Measurements from ENCODE around the gene THSD7A. TPM values are rescaled to one million over a fixed set of nuclear protein-coding genes. Genes with fewer than 3 reads are reported as not detected.

The THSD7A gene
- total and polyA plus RNA-seq, 2 of the 8 experiments (the other 6 are each of a cell fraction or from before 2014, with no cell fraction given), result 0.44 to 1.2 TPM

DNA sequence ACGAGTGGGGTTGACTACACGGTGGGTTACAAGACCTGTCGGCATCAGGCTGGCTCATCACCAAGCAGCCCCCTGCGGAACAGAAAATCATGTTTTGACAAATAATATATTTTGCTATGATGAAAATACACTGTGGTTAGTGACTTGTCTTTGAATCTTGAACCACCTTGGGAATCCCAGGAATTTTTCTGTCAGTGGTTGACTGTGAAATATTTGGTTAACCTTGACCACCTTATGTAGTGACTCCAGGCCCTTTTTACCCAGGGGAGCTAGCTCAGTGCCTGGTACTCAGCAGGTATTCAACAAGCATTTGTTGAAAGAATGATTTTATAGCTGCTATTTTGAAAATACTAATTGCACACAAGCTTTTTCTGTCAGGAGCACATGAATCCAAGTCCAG, 452.4 kb downstream of the THSD7A start:
- Histone ChIP-seq H3K4me2 (ENCODE audit: insufficient read depth in 1 of 2, low read depth in 2 of 2, low read length in 2 of 2) (no peak overlapping the region), H2BK12ac (ENCODE audit: low read depth, low read length) (no peak overlapping the region), H3K79me2 (ENCODE audit: control insufficient read depth in 1 of 2, insufficient read depth in 2 of 2, low read length in 2 of 2) (no peaks in the 10 kb centered on the region), H2BK5ac (ENCODE audit: low read depth, low read length) (no peak overlapping the region), H3K4me1 (replicated peaks in 1 of 4; ENCODE audit: control insufficient read depth in 3 of 4, insufficient read depth in 4 of 4, low read length in 3 of 4) (no peaks in the 10 kb centered on the region), H3K23ac (ENCODE audit: insufficient read length) (no peak overlapping the region), H2BK20ac (ENCODE audit: low read length) (no peak overlapping the region), H4K20me1 (replicated peaks in 1 of 2; ENCODE audit: control insufficient read depth in 1 of 2, insufficient read depth in 2 of 2, low read length in 2 of 2) (no peaks in the 10 kb centered on the region), H3K23me2 (ENCODE audit: low read depth, low read length) (no peaks in the 10 kb centered on the region), H3K36me3 (ENCODE audit: control insufficient read depth in 2 of 4, insufficient read depth in 4 of 4, low read length in 3 of 4) (no peaks in the 10 kb centered on the region), H3K9ac (replicated peaks in 1 of 4; ENCODE audit: extremely low read depth in 1 of 4, low read depth in 3 of 4, low read length in 3 of 4) (no peak overlapping the region), H3K27ac (ENCODE audit: low read depth, low read length) (no peak overlapping the region), H4K91ac (replicated peaks; ENCODE audit: insufficient read length, low read length) (no peak overlapping the region), H4K8ac (ENCODE audit: extremely low read depth, insufficient read depth, low read length) (no peak overlapping the region; the same call in 1 of the 2 replicates), H3K4ac (replicated peaks; ENCODE audit: insufficient read length, low read depth, low read length) (no peak overlapping the region), H3K4me3 (ENCODE audit: extremely low read depth in 1 of 4, insufficient read depth in 2 of 4, low read depth in 3 of 4, low read length in 4 of 4) (no peak overlapping the region), H4K5ac (ENCODE audit: insufficient read length, low read depth, low read length) (no peak overlapping the region), H2AFZ (ENCODE audit: low read length) (no peak overlapping the region), H3K18ac (ENCODE audit: extremely low read depth, low read length) (no peak overlapping the region), H3K14ac (ENCODE audit: insufficient read length) (no peak overlapping the region), H3K9me3 (ENCODE audit: insufficient read depth in 2 of 2, low read depth in 1 of 2, low read length in 1 of 2) (no peaks in the 10 kb centered on the region), H2BK120ac (replicated peaks; ENCODE audit: low read depth, low read length) (no peak overlapping the region), H3K56ac (replicated peaks; ENCODE audit: insufficient read length, low read depth, low read length) (no peak overlapping the region), H2BK15ac (ENCODE audit: low read length) (no peak overlapping the region), H2AK5ac (ENCODE audit: low read depth, low read length) (no peak overlapping the region), H3K79me1 (ENCODE audit: low read depth, low read length) (no peaks in the 10 kb centered on the region), H3K27me3 (replicated peaks in 1 of 4; ENCODE audit: control insufficient read depth in 3 of 4, extremely low read depth in 1 of 4, insufficient read depth in 3 of 4, low read length in 3 of 4) (no peaks in the 10 kb centered on the region)
- FAIRE-seq (no peak), DNase-seq (ENCODE audit: low read depth in 1 of 2, low spot score in 2 of 2) (no peak)
- 99% methylated on average over 4 of the region's 4 CpGs; no CpG with 5 or more reads in 1 of the 2 experiments for WGBS, 2 experiments (ENCODE audit: extremely low coverage in 1 of 2, insufficient coverage in 1 of 2, insufficient read length in 1 of 2, insufficient replicate concordance in 2 of 2, low coverage in 1 of 2, low lambda C conversion rate in 2 of 2, missing lambda C conversion rate in 1 of 2)
- ChIA-PET CTCF (ENCODE audit: partially characterized antibody) (no interaction called here), POLR2A (ENCODE audit: partially characterized antibody) (no interaction called here)
- TF ChIP-seq CHD1 (IDR thresholded peaks at IDR 0.05; ENCODE audit: low read depth, low read length), result no peak
- no peak for TF ChIP-seq SAP30 (IDR thresholded peaks at IDR 0.05; ENCODE audit: insufficient read depth, insufficient replicate concordance, low read length)
- TF ChIP-seq EZH2 (IDR thresholded peaks at IDR 0.05; ENCODE audit: low read depth, low read length, severe bottlenecking), result no peak
- TF ChIP-seq RFX5 (IDR thresholded peaks at IDR 0.05; ENCODE audit: borderline replicate concordance, low read depth, low read length), result no peak
- no peak for TF ChIP-seq CHD2 (IDR thresholded peaks at IDR 0.05; ENCODE audit: low read length)
- TF ChIP-seq RBBP5 (IDR thresholded peaks at IDR 0.05; ENCODE audit: borderline replicate concordance, low read depth, low read length), result no peak
- no peak for TF ChIP-seq SIN3A (conservative IDR thresholded peaks at IDR 0.05 in 1 of 2, IDR thresholded peaks at IDR 0.05 in 1 of 2; ENCODE audit: low read depth in 1 of 2, low read length in 2 of 2)
- no peak for TF ChIP-seq CEBPB (IDR thresholded peaks at IDR 0.05; ENCODE audit: low read depth, low read length)
- no peak for TF ChIP-seq SUZ12 (IDR thresholded peaks at IDR 0.05; ENCODE audit: low read length)
- TF ChIP-seq, protein P1, sequence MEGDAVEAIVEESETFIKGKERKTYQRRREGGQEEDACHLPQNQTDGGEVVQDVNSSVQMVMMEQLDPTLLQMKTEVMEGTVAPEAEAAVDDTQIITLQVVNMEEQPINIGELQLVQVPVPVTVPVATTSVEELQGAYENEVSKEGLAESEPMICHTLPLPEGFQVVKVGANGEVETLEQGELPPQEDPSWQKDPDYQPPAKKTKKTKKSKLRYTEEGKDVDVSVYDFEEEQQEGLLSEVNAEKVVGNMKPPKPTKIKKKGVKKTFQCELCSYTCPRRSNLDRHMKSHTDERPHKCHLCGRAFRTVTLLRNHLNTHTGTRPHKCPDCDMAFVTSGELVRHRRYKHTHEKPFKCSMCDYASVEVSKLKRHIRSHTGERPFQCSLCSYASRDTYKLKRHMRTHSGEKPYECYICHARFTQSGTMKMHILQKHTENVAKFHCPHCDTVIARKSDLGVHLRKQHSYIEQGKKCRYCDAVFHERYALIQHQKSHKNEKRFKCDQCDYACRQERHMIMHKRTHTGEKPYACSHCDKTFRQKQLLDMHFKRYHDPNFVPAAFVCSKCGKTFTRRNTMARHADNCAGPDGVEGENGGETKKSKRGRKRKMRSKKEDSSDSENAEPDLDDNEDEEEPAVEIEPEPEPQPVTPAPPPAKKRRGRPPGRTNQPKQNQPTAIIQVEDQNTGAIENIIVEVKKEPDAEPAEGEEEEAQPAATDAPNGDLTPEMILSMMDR (IDR thresholded peaks at IDR 0.05; ENCODE audit: control extremely low read depth in 1 of 3, insufficient read depth in 1 of 3, low read depth in 1 of 3, low read length in 3 of 3), result no peak
- TF ChIP-seq CTBP2 (IDR thresholded peaks at IDR 0.05; ENCODE audit: borderline replicate concordance, insufficient read depth, insufficient read length, low read length), result no peak
- TF ChIP-seq TCF12 (IDR thresholded peaks at IDR 0.05; ENCODE audit: low read depth, low read length), result no peak

Measured in H1 (cell line).